Mesodermal cell (in vitro differentiated cells): ENCODE measurements around the gene PLA2G1B.

Experiments
- H3K27ac ChIP-seq: 2 replicates; pipeline ENCODE4 v1.7.0; 2013; ENCODE audit warnings: mild to moderate bottlenecking, low read depth, low read length, moderate library complexity; ENCODE audit not compliant: severe bottlenecking
- H3K36me3 ChIP-seq: 2 replicates; pipeline ENCODE4 v1.7.1; 2013; ENCODE audit warnings: mild to moderate bottlenecking, low read length, moderate library complexity; ENCODE audit not compliant: control insufficient read depth, insufficient read depth
- H3K4me1 ChIP-seq: one replicate; pipeline ENCODE4 v1.7.1; 2013; ENCODE audit warnings: mild to moderate bottlenecking, low read length; ENCODE audit not compliant: insufficient read depth, control insufficient read depth, poor library complexity, severe bottlenecking
- H3K4me3 ChIP-seq: 2 replicates; pipeline ENCODE4 v1.7.0; 2013; ENCODE audit warnings: low read length, control low read depth, mild to moderate bottlenecking; ENCODE audit not compliant: insufficient read depth, poor library complexity, severe bottlenecking; ENCODE audit errors: extremely low read depth
- H3K9me3 ChIP-seq: 2 replicates; pipeline ENCODE4 v1.7.1; 2013; ENCODE audit warnings: mild to moderate bottlenecking, low read length, moderate library complexity; ENCODE audit not compliant: control insufficient read depth
- WGBS, 2 experiments: methylation state at CpG; one replicate each; pipeline ENCODE4 v1.1.5; 2013; ENCODE audit warnings: missing lambda C conversion rate in 2 of 2; ENCODE audit not compliant: insufficient coverage in 2 of 2; 5-methylcytosine and 5-hydroxymethylcytosine counted together

Gene PLA2G1B

DNA sequence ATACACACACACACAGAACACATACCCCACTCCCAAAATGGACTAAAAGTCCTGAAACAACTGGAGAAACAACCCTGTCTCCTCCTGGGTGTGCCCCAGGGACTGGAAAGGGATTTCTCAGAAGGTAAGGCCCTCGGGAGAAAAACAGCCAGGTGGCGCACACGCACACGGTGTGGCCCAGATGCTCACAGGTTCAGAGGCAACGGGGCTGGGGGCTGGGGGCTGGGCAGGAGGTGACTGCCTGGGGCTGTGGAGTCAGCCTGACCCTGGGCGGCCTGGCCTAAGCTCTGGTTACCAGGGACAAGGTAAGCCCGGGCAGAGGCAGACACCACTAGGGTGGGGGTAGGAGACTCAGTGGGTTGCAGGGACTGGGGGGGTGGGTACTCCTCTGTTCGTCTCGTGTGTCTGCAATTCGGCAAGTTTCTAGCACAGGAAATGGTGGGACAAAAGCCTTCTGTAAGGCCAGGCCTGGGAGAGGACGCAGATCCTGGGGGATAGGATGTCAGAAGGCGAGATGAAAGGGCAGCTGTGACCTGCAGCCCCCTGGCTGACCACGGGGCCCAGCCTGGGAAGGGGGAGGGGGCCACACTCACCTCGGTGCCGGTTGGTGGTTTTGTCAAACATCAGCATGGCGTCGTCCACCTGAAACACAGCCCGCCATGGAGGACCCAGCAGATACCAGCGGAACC is 31.0 kb upstream of the PLA2G1B start:
- Histone ChIP-seq H3K36me3 (peaks cover 70% of the 10 kb centered on the region), H3K4me3 (no peak overlapping the region), H3K27ac (peak overlapping the region; percentile 57), H3K9me3 (no peaks in the 10 kb centered on the region), H3K4me1 (peaks cover 38% of the 10 kb centered on the region)
- 60 to 74% methylated on average over 15 to 18 of the region's 19 CpGs for WGBS, 2 experiments

DNA sequence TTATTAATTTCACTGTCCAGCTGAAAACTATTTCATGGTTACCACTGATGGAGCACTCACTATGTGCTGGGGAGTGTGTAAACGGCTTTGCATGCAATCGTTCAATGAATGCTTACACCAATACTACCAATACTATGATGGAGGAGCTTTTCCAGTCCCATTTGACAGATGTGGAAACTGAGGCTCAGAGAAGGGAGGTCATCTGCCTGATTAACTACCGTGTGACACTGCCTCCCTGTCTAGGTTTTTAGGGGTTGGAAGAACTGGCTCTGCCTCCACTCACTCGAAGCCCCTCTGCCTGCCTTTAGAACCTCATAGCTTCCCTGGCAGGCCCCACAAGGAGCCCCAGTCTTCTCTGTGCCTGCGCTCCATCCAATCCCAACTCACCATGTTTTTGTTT is 29.5 kb upstream of the PLA2G1B start:
- Histone ChIP-seq H3K36me3 (peaks cover 62% of the 10 kb centered on the region), H3K4me3 (no peak overlapping the region), H3K27ac (peak overlapping the region; percentile 78), H3K4me1 (peaks cover 26% of the 10 kb centered on the region), H3K9me3 (no peaks in the 10 kb centered on the region)
- WGBS, 2 experiments: 83% methylated on average over 2 of the region's 5 CpGs; no CpG with 5 or more reads in 1 of the 2 experiments

DNA sequence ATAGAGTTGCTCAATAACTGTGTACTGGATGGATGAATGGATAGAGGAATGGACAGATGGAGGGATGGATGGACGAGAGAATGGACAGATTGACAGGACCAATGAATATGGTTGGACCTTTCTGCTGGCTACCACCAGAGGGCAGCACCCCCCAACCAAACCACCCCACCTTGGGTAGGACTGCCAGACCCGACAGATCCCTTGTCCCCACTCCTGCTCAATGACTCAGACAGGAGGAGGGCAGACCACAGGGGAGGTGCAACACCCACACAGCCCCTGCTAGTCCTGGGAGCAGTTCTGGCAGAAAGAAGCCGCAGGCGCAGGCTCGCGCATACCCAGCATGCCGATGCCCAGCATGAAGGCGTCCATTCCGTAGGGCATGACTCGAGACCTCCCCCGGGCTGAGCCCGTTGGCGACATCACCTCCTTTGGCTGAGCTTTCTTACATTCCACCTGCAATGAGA is 29.0 kb upstream of the PLA2G1B start:
- Histone ChIP-seq H3K4me3 (no peak overlapping the region), H3K36me3 (peaks cover 62% of the 10 kb centered on the region), H3K9me3 (no peaks in the 10 kb centered on the region), H3K27ac (peak overlapping the region; percentile 78), H3K4me1 (peaks cover 23% of the 10 kb centered on the region)
- WGBS, 2 experiments: 44 to 48% methylated on average over 11 to 12 of the region's 13 CpGs

DNA sequence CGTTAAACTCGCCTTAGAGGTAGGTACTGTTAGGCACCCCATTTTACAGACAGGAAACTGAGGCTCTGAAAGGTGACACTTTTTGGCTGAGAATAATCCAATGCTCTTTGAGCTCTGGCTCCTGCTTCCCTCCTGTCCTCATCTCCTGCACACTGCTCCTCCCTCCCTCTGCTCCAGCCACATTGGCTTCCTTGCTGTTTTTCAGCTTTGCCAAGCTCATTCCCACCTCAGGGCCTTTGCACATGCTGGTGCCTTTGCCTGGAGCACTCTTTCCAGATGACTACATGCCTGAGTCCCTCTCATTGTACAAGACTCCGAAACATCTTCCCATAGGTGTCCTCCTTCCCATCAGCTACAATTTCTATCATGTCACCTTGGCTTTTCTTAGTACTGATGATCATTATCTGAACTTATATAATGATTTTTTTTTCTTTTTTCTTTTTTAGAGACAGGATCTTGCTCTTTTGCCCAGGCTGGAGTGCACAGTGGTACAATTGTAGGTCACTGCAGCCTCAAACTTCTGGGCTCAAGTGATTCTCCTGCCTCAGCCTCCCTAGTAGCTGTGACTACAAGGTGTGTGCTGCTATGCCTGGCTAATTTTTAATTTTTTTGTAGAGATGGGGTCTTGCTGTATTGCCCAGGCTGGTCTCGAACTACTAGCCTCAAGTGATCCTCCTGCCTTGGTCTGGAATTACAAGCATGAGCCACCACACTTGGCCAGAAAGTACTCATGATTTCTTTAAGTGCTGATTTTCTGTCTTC is 26.2 kb upstream of the PLA2G1B start:
- H3K4me3 ChIP-seq: no peak overlapping the region
- WGBS, 2 experiments: 92 to 93% methylated on average over 3 to 4 of the region's 4 CpGs

GRCh38 chr12:120353136-120353535 is 25.6 kb upstream of the PLA2G1B start:
- Histone ChIP-seq H3K9me3 (no peaks in the 10 kb centered on the region), H3K36me3 (peaks cover 67% of the 10 kb centered on the region), H3K27ac (no peak overlapping the region), H3K4me3 (no peak overlapping the region), H3K4me1 (peaks cover 4% of the 10 kb centered on the region)
- 90 to 96% methylated on average over 5 to 6 of the region's 6 CpGs for WGBS, 2 experiments

More for the DNA sequence above, 26.2 kb upstream of the PLA2G1B start:
- Histone ChIP-seq H3K27ac (no peak overlapping the region), H3K4me1 (peaks cover 9% of the 10 kb centered on the region), H3K9me3 (no peaks in the 10 kb centered on the region), H3K36me3 (peaks cover 63% of the 10 kb centered on the region)

DNA sequence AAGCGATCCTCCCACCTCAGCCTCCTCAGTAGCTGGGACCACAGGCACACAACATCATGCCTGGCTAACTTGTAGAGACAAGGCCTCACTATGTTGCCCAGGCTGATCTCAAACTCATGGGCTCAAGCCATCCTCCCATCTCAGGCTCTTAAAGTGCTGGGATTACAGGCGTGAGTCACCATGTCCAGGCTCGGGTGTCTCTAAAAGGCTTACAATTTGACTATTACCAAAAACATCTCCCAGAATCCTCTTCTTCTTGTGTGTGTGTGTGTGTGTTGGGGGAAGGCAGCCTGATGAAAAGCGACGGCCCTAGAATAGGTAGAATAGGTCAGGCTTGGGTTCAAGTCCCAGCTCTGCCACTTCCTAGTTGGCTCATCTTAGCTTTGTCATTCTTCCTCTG is 24.5 kb upstream of the PLA2G1B start:
- no peaks in the 10 kb centered on the region for H3K9me3 ChIP-seq
- peaks cover 4% of the 10 kb centered on the region for H3K4me1 ChIP-seq
- no peak overlapping the region for H3K4me3 ChIP-seq
- peaks cover 69% of the 10 kb centered on the region for H3K36me3 ChIP-seq
- WGBS, 2 experiments: 83 to 88% methylated on average over 1 to 2 of the region's 5 CpGs
- no peak overlapping the region for H3K27ac ChIP-seq

- Histone ChIP-seq H3K36me3 (peaks cover 69% of the 10 kb centered on the region), H3K4me3 (no peak overlapping the region), H3K4me1 (no peaks in the 10 kb centered on the region), H3K27ac (no peak overlapping the region), H3K9me3 (no peaks in the 10 kb centered on the region)
- 91 to 98% methylated on average over 15 to 18 of the region's 19 CpGs for WGBS, 2 experiments
These were observed 23.2 kb upstream of the PLA2G1B start for GRCh38 chr12:120350576-120351350.

- peaks cover 63% of the 10 kb centered on the region for H3K36me3 ChIP-seq
- no peaks in the 10 kb centered on the region for H3K4me1 ChIP-seq
- no peak overlapping the region for H3K27ac ChIP-seq
- H3K4me3 ChIP-seq: no peak overlapping the region
- no peaks in the 10 kb centered on the region for H3K9me3 ChIP-seq
- WGBS, 2 experiments: 97% methylated on average over 11 of the region's 11 CpGs
These were observed 20.2 kb upstream of the PLA2G1B start for GRCh38 chr12:120347766-120348165.

DNA sequence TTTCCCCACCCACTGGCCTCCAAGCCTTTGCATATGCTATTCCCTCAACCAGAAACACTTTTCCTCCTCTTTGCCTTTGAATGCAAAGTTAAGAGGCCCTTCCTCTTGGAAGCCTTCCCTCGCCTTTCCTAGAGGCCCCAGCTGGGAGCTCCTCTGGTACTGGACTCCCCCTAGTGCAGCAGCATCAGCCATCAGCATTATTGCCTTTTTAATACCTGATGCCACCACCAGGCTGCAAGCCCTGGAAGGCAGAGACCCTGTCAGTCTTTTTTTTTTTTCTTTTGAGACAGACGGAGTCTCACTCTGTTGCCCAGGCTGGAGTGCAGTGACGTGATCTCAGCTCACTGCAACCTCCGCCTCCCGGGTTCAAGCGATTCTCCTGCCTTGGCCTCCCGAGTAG is 19.1 kb upstream of the PLA2G1B start:
- Histone ChIP-seq H3K36me3 (peaks cover 63% of the 10 kb centered on the region), H3K9me3 (no peaks in the 10 kb centered on the region), H3K4me3 (no peak overlapping the region), H3K4me1 (no peaks in the 10 kb centered on the region), H3K27ac (no peak overlapping the region)
- WGBS, 2 experiments: 89 to 90% methylated on average over 1 to 3 of the region's 7 CpGs

GRCh38 chr12:120346031-120346430 is 18.5 kb upstream of the PLA2G1B start:
- 93 to 97% methylated on average over 8 to 12 of the region's 15 CpGs for WGBS, 2 experiments
- no peak overlapping the region for H3K4me3 ChIP-seq
- no peak overlapping the region for H3K27ac ChIP-seq
- peaks cover 58% of the 10 kb centered on the region for H3K36me3 ChIP-seq
- no peaks in the 10 kb centered on the region for H3K9me3 ChIP-seq
- no peaks in the 10 kb centered on the region for H3K4me1 ChIP-seq
